ENCODE measurements around the gene VIPR2. TPM values are rescaled to one million over a fixed set of nuclear protein-coding genes. Genes with fewer than 3 reads are reported as not detected.
"Not testable (repeated sequence)": the region's sequence is repeated elsewhere in the genome, so short reads cannot be mapped to it uniquely, and the experiment has no call there.

The VIPR2 gene
- total RNA-seq, 1 donor from 2014 or later: not detected

GRCh38 chr7:159136013-159136412 is 8.7 kb downstream of the VIPR2 start:
- Mint-ChIP-seq H3K36me3 (ENCODE audit: unreplicated experiment) (no peaks in the 10 kb centered on the region), H3K9me3 (ENCODE audit: unreplicated experiment) (no peaks in the 10 kb centered on the region), H3K27ac (ENCODE audit: unreplicated experiment) (no peak overlapping the region), H3K4me1 (ENCODE audit: low read depth, unreplicated experiment) (no peaks in the 10 kb centered on the region), H3K4me3 (ENCODE audit: unreplicated experiment) (no peak overlapping the region), H3K27me3 (ENCODE audit: unreplicated experiment) (no peaks in the 10 kb centered on the region)
- TF ChIP-seq CTCF (IDR thresholded peaks at IDR 0.05; ENCODE audit: partially characterized antibody, unreplicated experiment): no peak
- no peak for DNase-seq

- not testable (repeated sequence) for H3K4me3 Mint-ChIP-seq (ENCODE audit: unreplicated experiment); H3K36me3 Mint-ChIP-seq (ENCODE audit: unreplicated experiment); H3K27me3 Mint-ChIP-seq (ENCODE audit: unreplicated experiment); DNase-seq; H3K4me1 Mint-ChIP-seq (ENCODE audit: low read depth, unreplicated experiment); H3K9me3 Mint-ChIP-seq (ENCODE audit: unreplicated experiment); H3K27ac Mint-ChIP-seq (ENCODE audit: unreplicated experiment)
These were observed 11.8 kb downstream of the VIPR2 start for GRCh38 chr7:159132670-159133443.

- peaks cover 3% of the 10 kb centered on the region for H3K9me3 Mint-ChIP-seq (ENCODE audit: unreplicated experiment)
- no peak overlapping the region for H3K27ac Mint-ChIP-seq (ENCODE audit: unreplicated experiment)
- no peak overlapping the region for H3K4me3 Mint-ChIP-seq (ENCODE audit: unreplicated experiment)
- no peaks in the 10 kb centered on the region for H3K4me1 Mint-ChIP-seq (ENCODE audit: low read depth, unreplicated experiment)
- H3K27me3 Mint-ChIP-seq (ENCODE audit: unreplicated experiment): no peaks in the 10 kb centered on the region
- no peak for TF ChIP-seq CTCF (IDR thresholded peaks at IDR 0.05; ENCODE audit: partially characterized antibody, unreplicated experiment)
- DNase-seq: no peak
- H3K36me3 Mint-ChIP-seq (ENCODE audit: unreplicated experiment): no peaks in the 10 kb centered on the region
These were observed 13.8 kb downstream of the VIPR2 start for GRCh38 chr7:159130820-159131219.

GRCh38 chr7:159130199-159130775 is 14.4 kb downstream of the VIPR2 start:
- no peak overlapping the region for H3K27ac Mint-ChIP-seq (ENCODE audit: unreplicated experiment)
- H3K36me3 Mint-ChIP-seq (ENCODE audit: unreplicated experiment): no peaks in the 10 kb centered on the region
- peaks cover 3% of the 10 kb centered on the region for H3K9me3 Mint-ChIP-seq (ENCODE audit: unreplicated experiment)
- H3K4me1 Mint-ChIP-seq (ENCODE audit: low read depth, unreplicated experiment): no peaks in the 10 kb centered on the region
- H3K27me3 Mint-ChIP-seq (ENCODE audit: unreplicated experiment): no peaks in the 10 kb centered on the region
- no peak for DNase-seq
- no peak for TF ChIP-seq CTCF (IDR thresholded peaks at IDR 0.05; ENCODE audit: partially characterized antibody, unreplicated experiment)
- no peak overlapping the region for H3K4me3 Mint-ChIP-seq (ENCODE audit: unreplicated experiment)

- Mint-ChIP-seq H3K27ac (ENCODE audit: unreplicated experiment) (no peak overlapping the region), H3K27me3 (ENCODE audit: unreplicated experiment) (peaks cover 6% of the 10 kb centered on the region), H3K9me3 (ENCODE audit: unreplicated experiment) (peaks cover 3% of the 10 kb centered on the region), H3K4me3 (ENCODE audit: unreplicated experiment) (no peak overlapping the region), H3K36me3 (ENCODE audit: unreplicated experiment) (no peaks in the 10 kb centered on the region), H3K4me1 (ENCODE audit: low read depth, unreplicated experiment) (no peaks in the 10 kb centered on the region)
- no peak for TF ChIP-seq CTCF (IDR thresholded peaks at IDR 0.05; ENCODE audit: partially characterized antibody, unreplicated experiment)
- no peak for DNase-seq
These were observed 15.9 kb downstream of the VIPR2 start for GRCh38 chr7:159128767-159129166.
